ENCODE data around the gene MVB12B. TPM values are rescaled to one million over a fixed set of nuclear protein-coding genes. Genes with fewer than 3 reads are reported as not detected.

MVB12B gene
- total and polyA plus RNA-seq, 2 of the 13 experiments (the other 11 are each of a cell fraction or from before 2014, with no cell fraction given), result 12.1 to 30.1 TPM

GRCh38 chr9:126411948-126412284 is 85.3 kb downstream of the MVB12B start:
- in situ Hi-C loops (cut with HindIII; ENCODE audit: extremely low pct_ligation_motif_present, low pct_unique_long_range_greater_than_20kb) (no loop called here), intact Hi-C loops (cut with micrococcal nuclease; ENCODE audit: unreplicated experiment) (no loop called here)
- WGBS (ENCODE audit: low lambda C conversion rate), result 96% methylated on average over 6 of the region's 6 CpGs
- Histone ChIP-seq H3K9me3 (ENCODE audit: low read length) (no peaks in the 10 kb centered on the region), H3K4me3 (replicated peaks in 1 of 3; ENCODE audit: insufficient read depth in 1 of 3, low read depth in 2 of 3, low read length in 3 of 3) (no peak overlapping the region), H3K4me2 (ENCODE audit: low read depth, low read length) (no peak overlapping the region), H3K36me3 (replicated peaks in 1 of 2; ENCODE audit: control insufficient read depth in 1 of 2, insufficient read depth in 2 of 2, low read length in 2 of 2) (peaks cover 1 to 49% of the 10 kb centered on the region in 2 experiments), H2AFZ (ENCODE audit: low read length) (no peak overlapping the region), H3K27ac (ENCODE audit: extremely low read length, insufficient read depth, low read length) (no peak overlapping the region), H3K27me3 (ENCODE audit: control insufficient read depth in 1 of 2, insufficient read depth in 2 of 2, low read length in 2 of 2) (no peaks in the 10 kb centered on the region), H3K79me2 (ENCODE audit: insufficient read depth, low read length) (no peaks in the 10 kb centered on the region), H3K4me1 (ENCODE audit: insufficient read depth, low read length) (no peaks in the 10 kb centered on the region), H4K20me1 (ENCODE audit: insufficient read depth, low read length) (no peaks in the 10 kb centered on the region), H3K9ac (ENCODE audit: insufficient read depth, low read depth, low read length) (no peak overlapping the region)
- FAIRE-seq (no peak), ATAC-seq (no peak), DNase-seq (ENCODE audit: low spot score) (no peak)
- TF ChIP-seq YEATS2 (CRISPR knock-in tag; IDR thresholded peaks at IDR 0.05; ENCODE audit: borderline replicate concordance), result no peak
- TF ChIP-seq, protein P1, sequence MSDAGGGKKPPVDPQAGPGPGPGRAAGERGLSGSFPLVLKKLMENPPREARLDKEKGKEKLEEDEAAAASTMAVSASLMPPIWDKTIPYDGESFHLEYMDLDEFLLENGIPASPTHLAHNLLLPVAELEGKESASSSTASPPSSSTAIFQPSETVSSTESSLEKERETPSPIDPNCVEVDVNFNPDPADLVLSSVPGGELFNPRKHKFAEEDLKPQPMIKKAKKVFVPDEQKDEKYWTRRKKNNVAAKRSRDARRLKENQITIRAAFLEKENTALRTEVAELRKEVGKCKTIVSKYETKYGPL (CRISPR knock-in tag; IDR thresholded peaks at IDR 0.05), result no peak
- no peak for TF ChIP-seq NFKB2 (CRISPR knock-in tag; IDR thresholded peaks at IDR 0.05; ENCODE audit: borderline replicate concordance)
- no TSS peak for BruUV-seq (replicated peaks)
- ChIA-PET CTCF (ENCODE audit: low intra/inter-chr PET ratio, low total read pairs) (no interaction called here), POLR2A (no interaction called here)

- Histone ChIP-seq H3K9me3 (ENCODE audit: low read length) (no peaks in the 10 kb centered on the region), H3K27ac (ENCODE audit: extremely low read length, insufficient read depth, low read length) (no peak overlapping the region), H3K79me2 (ENCODE audit: insufficient read depth, low read length) (no peaks in the 10 kb centered on the region), H4K20me1 (ENCODE audit: insufficient read depth, low read length) (no peaks in the 10 kb centered on the region), H3K9ac (ENCODE audit: insufficient read depth, low read depth, low read length) (no peak overlapping the region), H3K4me3 (replicated peaks in 1 of 3; ENCODE audit: insufficient read depth in 1 of 3, low read depth in 2 of 3, low read length in 3 of 3) (no peak overlapping the region), H3K27me3 (ENCODE audit: control insufficient read depth in 1 of 2, insufficient read depth in 2 of 2, low read length in 2 of 2) (no peaks in the 10 kb centered on the region), H3K4me2 (ENCODE audit: low read depth, low read length) (no peak overlapping the region), H2AFZ (ENCODE audit: low read length) (no peak overlapping the region), H3K4me1 (ENCODE audit: insufficient read depth, low read length) (no peaks in the 10 kb centered on the region), H3K36me3 (replicated peaks in 1 of 2; ENCODE audit: control insufficient read depth in 1 of 2, insufficient read depth in 2 of 2, low read length in 2 of 2) (peaks cover 0 to 46% of the 10 kb centered on the region in 2 experiments)
- CTCF ChIA-PET (ENCODE audit: low intra/inter-chr PET ratio, low total read pairs), result no interaction called here
- WGBS (ENCODE audit: low lambda C conversion rate), result 97% methylated on average over 3 of the region's 3 CpGs
- no TSS peak for BruUV-seq (replicated peaks)
- no peak for TF ChIP-seq MEIS2 (CRISPR knock-in tag; IDR thresholded peaks at IDR 0.05)
- no peak for TF ChIP-seq ARNT2 (CRISPR knock-in tag; IDR thresholded peaks at IDR 0.05; ENCODE audit: low read depth)
- TF ChIP-seq ZNF230 (CRISPR knock-in tag; IDR thresholded peaks at IDR 0.05), result no peak
- TF ChIP-seq, protein P2, sequence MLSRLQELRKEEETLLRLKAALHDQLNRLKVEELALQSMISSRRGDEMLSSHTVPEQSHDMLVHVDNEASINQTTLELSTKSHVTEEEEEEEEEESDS (CRISPR knock-in tag; IDR thresholded peaks at IDR 0.05; ENCODE audit: borderline replicate concordance), result no peak
- intact Hi-C loops (cut with micrococcal nuclease; ENCODE audit: unreplicated experiment) (no loop called here), in situ Hi-C loops (cut with HindIII; ENCODE audit: extremely low pct_ligation_motif_present, low pct_unique_long_range_greater_than_20kb) (no loop called here)
- ATAC-seq (no peak), DNase-seq (ENCODE audit: low spot score) (no peak), FAIRE-seq (no peak)
- POLR2A ChIA-PET, result no interaction called here
Observed at GRCh38 chr9:126412905-126413304, 86.3 kb downstream of the MVB12B start.
